NCI-H1048 (cell line): ENCODE results near the gene ATP6V0E2.
"Not testable (repeated sequence)": the region's sequence is repeated elsewhere in the genome, so short reads cannot be mapped to it uniquely, and the experiment has no call there.

ENCODE experiments used
- DNase-seq: peaks from one replicate; lab custom pipeline; 2025; lab: John Stamatoyannopoulos, UW

ATP6V0E2 gene

GRCh38 chr7:149873074-149873969 is at the start of gene ATP6V0E2:
TSS of gene ATP6V0E2 (plus strand) at chr7:149873969. CDS start at chr7:149874066, 97 bp downstream.
- DNase-seq = peak; percentile 94

- DNase-seq = no peak
Measured at GRCh38 chr7:149824301-149824741, 49.4 kb upstream of the ATP6V0E2 start.

- no peak for DNase-seq
Measured at GRCh38 chr7:149824748-149825566, 48.8 kb upstream of the ATP6V0E2 start.

- DNase-seq = no peak
Measured at GRCh38 chr7:149825567-149826343, 48.0 kb upstream of the ATP6V0E2 start.

- no peak for DNase-seq
Measured at GRCh38 chr7:149826344-149827088, 47.3 kb upstream of the ATP6V0E2 start.

- no peak for DNase-seq
Measured at GRCh38 chr7:149827089-149827981, 46.4 kb upstream of the ATP6V0E2 start.

GRCh38 chr7:149828357-149829309 is 45.1 kb upstream of the ATP6V0E2 start:
- no peak for DNase-seq

- DNase-seq = not testable (repeated sequence)
Measured at GRCh38 chr7:149830527-149830926, 43.2 kb upstream of the ATP6V0E2 start.

- no peak for DNase-seq
Measured at GRCh38 chr7:149830997-149831740, 42.6 kb upstream of the ATP6V0E2 start.

GRCh38 chr7:149831741-149832219 is 42.0 kb upstream of the ATP6V0E2 start:
- DNase-seq = no peak

GRCh38 chr7:149832332-149833041 is 41.3 kb upstream of the ATP6V0E2 start:
- DNase-seq = no peak

GRCh38 chr7:149833495-149834130 is 40.2 kb upstream of the ATP6V0E2 start:
- DNase-seq = no peak

GRCh38 chr7:149834601-149835000 is 39.2 kb upstream of the ATP6V0E2 start:
- DNase-seq = no peak

GRCh38 chr7:149836434-149836833 is 37.3 kb upstream of the ATP6V0E2 start:
- DNase-seq = no peak

GRCh38 chr7:149837564-149838223 is 36.1 kb upstream of the ATP6V0E2 start:
- DNase-seq = no peak

- DNase-seq = peak; percentile 93
Measured at GRCh38 chr7:149838224-149838991, 35.4 kb upstream of the ATP6V0E2 start, which contains the start of gene ZNF862. TSS of gene ZNF862 (plus strand) at chr7:149838375. CDS start at chr7:149838612, 237 bp downstream.
